ENCODE results near the gene HLTF.
A peak's percentile ranks its signal among the peaks of the same experiment; 100 is the strongest.

Gene HLTF

GRCh38 chr3:149085828-149086231 is 503 bp downstream of the HLTF start:
- peak in 1 of 2 experiments; percentile 2 for DNase-seq (ENCODE audit: low read depth in 2 of 2)

- no peak for DNase-seq (ENCODE audit: low read depth in 2 of 2)
These were observed 4.6 kb downstream of the HLTF start for GRCh38 chr3:149081772-149082171.

- DNase-seq (ENCODE audit: low read depth in 2 of 2): no peak
These were observed 5.6 kb downstream of the HLTF start for GRCh38 chr3:149080699-149081091.

GRCh38 chr3:149080011-149080698 is 6.2 kb downstream of the HLTF start:
- DNase-seq (ENCODE audit: low read depth in 2 of 2): no peak

GRCh38 chr3:149077628-149078027 is 8.7 kb downstream of the HLTF start:
- no peak for DNase-seq (ENCODE audit: low read depth in 2 of 2)

- DNase-seq (ENCODE audit: low read depth in 2 of 2): no peak
These were observed 18.4 kb downstream of the HLTF start for GRCh38 chr3:149067883-149068282.

GRCh38 chr3:149061776-149062175 is 24.6 kb downstream of the HLTF start:
- DNase-seq (ENCODE audit: low read depth in 2 of 2): no peak

- DNase-seq (ENCODE audit: low read depth in 2 of 2): no peak
These were observed 27.7 kb downstream of the HLTF start for GRCh38 chr3:149058602-149059001.

GRCh38 chr3:149058198-149058597 is 28.1 kb downstream of the HLTF start:
- no peak for DNase-seq (ENCODE audit: low read depth in 2 of 2)

- no peak for DNase-seq (ENCODE audit: low read depth in 2 of 2)
These were observed 30.8 kb downstream of the HLTF start for GRCh38 chr3:149055575-149055974.

GRCh38 chr3:149044339-149045083 is 41.8 kb downstream of the HLTF start:
- no peak for DNase-seq (ENCODE audit: low read depth in 2 of 2)

GRCh38 chr3:149042789-149043386 is 43.4 kb downstream of the HLTF start:
- no peak for DNase-seq (ENCODE audit: low read depth in 2 of 2)

GRCh38 chr3:149038322-149038721 is 48.0 kb downstream of the HLTF start:
- DNase-seq (ENCODE audit: low read depth in 2 of 2): no peak

- no peak for DNase-seq (ENCODE audit: low read depth in 2 of 2)
These were observed 48.6 kb downstream of the HLTF start for GRCh38 chr3:149037684-149038083.

- DNase-seq (ENCODE audit: low read depth in 2 of 2): no peak
These were observed 55.2 kb downstream of the HLTF start for GRCh38 chr3:149031096-149031495.

GRCh38 chr3:149026718-149027117 is 59.6 kb downstream of the HLTF start:
- no peak for DNase-seq (ENCODE audit: low read depth in 2 of 2)

GRCh38 chr3:149023951-149024350 is 62.4 kb downstream of the HLTF start:
- DNase-seq (ENCODE audit: low read depth in 2 of 2): no peak

GRCh38 chr3:149021830-149022229 is 64.5 kb downstream of the HLTF start:
- no peak for DNase-seq (ENCODE audit: low read depth in 2 of 2)

GRCh38 chr3:149020839-149021252 is 65.5 kb downstream of the HLTF start:
- DNase-seq (ENCODE audit: low read depth in 2 of 2): peak in 1 of 2 experiments; percentile 6

GRCh38 chr3:149020196-149020838 is 66.0 kb downstream of the HLTF start:
- DNase-seq (ENCODE audit: low read depth in 2 of 2): no peak

- DNase-seq (ENCODE audit: low read depth in 2 of 2): no peak
These were observed 66.8 kb downstream of the HLTF start for GRCh38 chr3:149019580-149019979.

GRCh38 chr3:149018247-149018646 is 68.1 kb downstream of the HLTF start:
- no peak for DNase-seq (ENCODE audit: low read depth in 2 of 2)
